Ammon's horn (tissue), 1 donor: ENCODE results near the gene CFAP61.
A peak's percentile ranks its signal among the peaks of the same experiment; 100 is the strongest.
"Not testable (repeated sequence)": the region's sequence is repeated elsewhere in the genome, so short reads cannot be mapped to it uniquely, and the experiment has no call there.

Source experiments
- DNase-seq: peaks from one replicate; pipeline ENCODE4 v3.0.0-alpha.2; 2016; ENCODE audit warnings: low spot score

Gene CFAP61

GRCh38 chr20:20094410-20094809, 42.1 kb downstream of the CFAP61 start:
- DNase-seq = no peak

- no peak for DNase-seq
Observed at GRCh38 chr20:20095114-20095872, 43.0 kb downstream of the CFAP61 start.

GRCh38 chr20:20096421-20096820, 44.1 kb downstream of the CFAP61 start:
- peak; percentile 58 for DNase-seq

GRCh38 chr20:20100881-20101280, 48.5 kb downstream of the CFAP61 start:
- no peak for DNase-seq

GRCh38 chr20:20102163-20102562, 49.8 kb downstream of the CFAP61 start:
- DNase-seq = no peak

GRCh38 chr20:20102716-20103258, 50.5 kb downstream of the CFAP61 start:
- no peak for DNase-seq

- no peak for DNase-seq
Observed at GRCh38 chr20:20103486-20103885, 51.2 kb downstream of the CFAP61 start.

- DNase-seq = not testable (repeated sequence)
Observed at GRCh38 chr20:20123187-20123586, 70.9 kb downstream of the CFAP61 start.

GRCh38 chr20:20130399-20130798, 78.1 kb downstream of the CFAP61 start:
- no peak for DNase-seq

- DNase-seq = no peak
Observed at GRCh38 chr20:20134941-20135575, 82.7 kb downstream of the CFAP61 start.

GRCh38 chr20:20136313-20136712, 84.0 kb downstream of the CFAP61 start:
- DNase-seq = no peak

GRCh38 chr20:20137851-20138250, 85.5 kb downstream of the CFAP61 start:
- no peak for DNase-seq

GRCh38 chr20:20138301-20139064, 86.2 kb downstream of the CFAP61 start:
- DNase-seq = no peak

GRCh38 chr20:20139403-20139802, 87.1 kb downstream of the CFAP61 start:
- no peak for DNase-seq

- DNase-seq = no peak
Observed at GRCh38 chr20:20143165-20143564, 90.8 kb downstream of the CFAP61 start.

- no peak for DNase-seq
Observed at GRCh38 chr20:20143646-20144045, 91.3 kb downstream of the CFAP61 start.

- no peak for DNase-seq
Observed at GRCh38 chr20:20148779-20149178, 96.4 kb downstream of the CFAP61 start.

GRCh38 chr20:20150241-20150640, 97.9 kb downstream of the CFAP61 start:
- DNase-seq = no peak

GRCh38 chr20:20160520-20160919, 108.2 kb downstream of the CFAP61 start:
- no peak for DNase-seq

- no peak for DNase-seq
Observed at GRCh38 chr20:20161611-20162010, 109.3 kb downstream of the CFAP61 start.

- DNase-seq = no peak
Observed at GRCh38 chr20:20167698-20168097, 115.4 kb downstream of the CFAP61 start.

GRCh38 chr20:20173254-20173653, 120.9 kb downstream of the CFAP61 start:
- no peak for DNase-seq
